HG03558 (cell line): ENCODE data around the gene SPDYE1.
"Not testable (repeated sequence)": the region's sequence is repeated elsewhere in the genome, so short reads cannot be mapped to it uniquely, and the experiment has no call there.

Experiments used
- ATAC-seq: cut with Tn5 transposase; IDR thresholded peaks from one replicate; pipeline ENCODE4 v1.9.1; 2021; ENCODE audit warnings: moderate number of reproducible peaks; ENCODE audit not compliant: unreplicated experiment; ENCODE audit errors: extremely low read depth

SPDYE1 gene, protein sequence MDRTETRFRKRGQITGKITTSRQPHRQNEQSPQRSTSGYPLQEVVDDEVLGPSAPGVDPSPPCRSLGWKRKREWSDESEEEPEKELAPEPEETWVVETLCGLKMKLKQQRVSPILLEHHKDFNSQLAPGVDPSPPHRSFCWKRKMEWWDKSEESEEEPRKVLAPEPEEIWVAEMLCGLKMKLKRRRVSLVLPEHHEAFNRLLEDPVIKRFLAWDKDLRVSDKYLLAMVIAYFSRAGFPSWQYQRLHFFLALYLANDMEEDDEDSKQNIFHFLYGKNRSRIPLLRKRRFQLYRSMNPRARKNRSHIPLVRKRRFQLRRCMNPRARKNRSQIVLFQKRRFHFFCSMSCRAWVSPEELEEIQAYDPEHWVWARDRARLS

DNA sequence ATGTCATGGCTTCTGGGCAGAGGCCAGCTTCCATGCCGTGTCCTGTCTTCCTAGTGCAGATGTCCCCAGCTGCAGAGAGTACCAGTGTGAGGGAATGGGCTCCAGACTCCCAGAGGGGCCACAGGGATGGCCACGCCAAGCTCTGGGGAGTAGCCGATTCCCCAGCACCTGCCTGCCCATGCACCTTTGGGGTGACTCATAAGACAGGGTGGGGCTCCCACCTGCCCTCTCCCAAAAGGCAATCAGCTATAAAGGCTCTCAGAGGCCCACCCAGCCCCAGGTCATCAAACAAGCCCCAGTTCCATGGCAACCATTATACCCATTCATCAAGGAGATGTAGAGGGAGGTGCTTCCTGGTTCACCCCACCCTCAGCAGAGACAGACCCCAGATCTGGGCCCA lies at the start of gene SPDYE1:
SPDYE1 (plus strand) TSS at position 366 of the 400 bp plus-strand sequence. CDS start 2,053 bp downstream, outside the sequence.
- not testable (repeated sequence) for ATAC-seq

DNA sequence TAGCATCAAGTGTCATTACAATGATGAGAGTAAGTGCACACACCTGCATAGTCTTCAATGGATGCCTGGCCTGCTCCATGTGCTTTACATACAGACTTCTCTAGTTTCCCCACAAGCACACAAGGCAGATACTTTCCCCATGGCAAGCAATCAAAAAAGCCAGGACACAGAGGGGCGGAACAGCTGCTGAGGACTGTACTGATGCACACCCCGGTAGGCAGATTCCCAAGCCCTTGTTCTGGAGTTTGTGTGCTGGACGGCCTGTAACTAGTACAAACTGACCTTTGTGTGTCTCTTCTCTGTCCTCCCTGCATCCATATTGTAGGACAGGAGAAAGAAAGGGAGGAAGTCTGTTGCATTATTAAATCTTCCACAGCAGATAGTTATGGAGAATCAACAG lies 45.7 kb upstream of the SPDYE1 start:
- no peak for ATAC-seq

- ATAC-seq: no peak
These were observed 44.6 kb upstream of the SPDYE1 start for GRCh38 chr7:43953071-43953470.

- no peak for ATAC-seq
These were observed 43.0 kb upstream of the SPDYE1 start for GRCh38 chr7:43954524-43955228.

- no peak for ATAC-seq
These were observed 41.7 kb upstream of the SPDYE1 start for GRCh38 chr7:43956027-43956426.

DNA sequence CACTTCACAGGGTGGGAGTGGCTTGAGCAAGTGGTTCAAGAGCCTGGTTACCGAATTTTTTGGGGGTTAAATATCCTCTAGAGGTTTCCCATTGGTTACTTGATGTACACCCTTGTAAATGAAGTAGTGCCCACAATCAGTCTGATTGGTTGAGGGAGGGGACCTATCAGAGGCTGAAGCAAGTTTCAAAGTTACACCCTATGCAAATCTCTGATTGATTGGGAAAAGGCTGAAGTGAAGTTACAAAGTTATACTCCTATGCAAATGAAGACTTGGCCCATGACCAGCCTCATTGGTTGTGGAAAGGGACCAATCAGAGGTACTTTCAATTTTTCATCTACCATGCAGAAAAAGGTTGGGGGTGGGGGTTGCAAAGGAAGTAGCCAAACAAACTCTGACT lies 36.8 kb upstream of the SPDYE1 start:
- ATAC-seq: no peak

DNA sequence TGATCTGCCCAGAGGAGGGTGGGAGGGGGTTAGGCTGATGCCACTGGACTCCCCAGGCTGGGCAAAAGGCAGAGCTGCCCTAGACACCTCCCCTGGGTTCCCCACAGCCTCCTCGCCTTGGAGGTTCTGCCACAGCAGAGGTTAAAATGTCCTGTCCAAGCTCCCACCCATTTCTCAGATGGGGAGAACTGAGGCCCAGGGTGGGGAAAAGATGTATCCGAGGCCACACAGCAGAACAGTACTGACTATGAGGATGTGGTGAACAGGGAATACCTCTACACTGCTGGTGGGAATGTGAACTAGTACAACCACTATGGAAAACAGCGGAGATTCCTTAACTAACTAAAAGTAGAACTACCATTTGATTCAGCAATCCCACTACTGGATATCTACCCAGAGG lies 31.3 kb upstream of the SPDYE1 start:
- ATAC-seq: not testable (repeated sequence)

DNA sequence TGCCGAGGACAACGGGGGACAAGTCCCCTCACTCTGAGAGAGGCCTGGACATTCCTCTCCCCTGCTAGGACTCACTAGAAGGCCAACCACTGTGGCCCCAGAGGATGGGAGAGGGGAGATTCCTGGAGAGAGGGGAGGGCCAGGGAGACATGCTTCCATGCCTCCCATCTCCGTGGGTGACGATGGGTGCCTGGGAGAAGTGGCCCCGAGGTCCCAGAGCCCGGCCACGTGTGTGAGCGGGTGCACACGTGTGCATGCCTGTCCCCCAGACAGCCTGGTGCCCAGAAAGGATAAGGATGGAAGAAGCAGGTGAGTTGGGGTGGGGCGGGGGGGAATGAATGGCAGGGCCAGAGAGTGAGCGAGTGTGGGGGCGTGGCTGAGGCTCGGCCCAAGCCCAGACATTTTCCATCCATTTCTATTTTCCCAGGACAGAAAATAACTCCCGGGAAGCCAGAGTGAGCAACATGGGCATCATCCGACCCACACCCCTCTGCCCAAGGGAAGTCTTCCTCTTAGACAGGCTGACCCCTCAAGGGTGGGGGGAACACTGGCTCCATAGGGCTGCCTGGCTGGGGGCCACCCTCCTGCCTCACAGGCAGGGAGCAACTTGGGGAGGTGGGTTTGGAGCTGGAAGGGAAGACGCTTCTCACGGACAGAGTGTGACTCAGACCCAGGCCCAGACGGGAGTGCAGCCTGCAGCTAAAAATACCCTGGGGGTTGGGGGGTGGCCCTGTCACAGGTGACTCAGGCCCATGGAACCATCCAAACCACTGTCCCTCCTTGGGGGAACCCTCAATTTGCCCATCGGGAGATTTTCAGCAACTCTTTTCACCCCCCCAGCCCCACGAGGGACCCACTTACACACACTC lies 29.3 kb upstream of the SPDYE1 start:
- ATAC-seq: not testable (repeated sequence)

GRCh38 chr7:43969586-43969985 lies 28.1 kb upstream of the SPDYE1 start:
- not testable (repeated sequence) for ATAC-seq

GRCh38 chr7:43970698-43971097 lies 27.0 kb upstream of the SPDYE1 start:
- not testable (repeated sequence) for ATAC-seq

DNA sequence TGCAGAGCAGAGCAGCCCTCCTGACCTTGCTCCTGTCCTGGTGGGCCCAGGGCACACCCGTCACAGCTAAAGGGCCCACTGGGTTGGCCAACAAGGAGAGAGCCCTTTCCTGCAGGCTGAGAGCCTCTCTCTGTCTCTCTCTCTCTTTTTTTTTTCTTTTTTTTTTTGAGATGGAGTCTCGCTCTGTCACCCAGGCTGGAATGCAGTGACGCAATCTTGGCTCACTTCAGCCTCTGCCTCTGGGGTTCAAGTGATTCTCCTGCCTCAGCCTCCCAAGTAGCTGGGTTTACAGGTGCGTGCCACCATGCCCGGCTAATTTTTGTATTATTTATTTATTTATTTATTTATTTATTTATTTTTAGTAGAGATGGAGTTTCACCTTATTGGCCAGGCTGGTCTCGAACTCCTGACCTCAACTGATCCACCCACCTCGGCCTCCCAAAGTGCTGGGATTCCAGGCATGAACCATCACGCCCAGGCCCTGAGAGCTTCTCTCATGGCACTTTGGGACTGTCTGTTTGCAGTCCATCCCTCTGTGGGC lies 23.6 kb upstream of the SPDYE1 start:
- not testable (repeated sequence) for ATAC-seq

DNA sequence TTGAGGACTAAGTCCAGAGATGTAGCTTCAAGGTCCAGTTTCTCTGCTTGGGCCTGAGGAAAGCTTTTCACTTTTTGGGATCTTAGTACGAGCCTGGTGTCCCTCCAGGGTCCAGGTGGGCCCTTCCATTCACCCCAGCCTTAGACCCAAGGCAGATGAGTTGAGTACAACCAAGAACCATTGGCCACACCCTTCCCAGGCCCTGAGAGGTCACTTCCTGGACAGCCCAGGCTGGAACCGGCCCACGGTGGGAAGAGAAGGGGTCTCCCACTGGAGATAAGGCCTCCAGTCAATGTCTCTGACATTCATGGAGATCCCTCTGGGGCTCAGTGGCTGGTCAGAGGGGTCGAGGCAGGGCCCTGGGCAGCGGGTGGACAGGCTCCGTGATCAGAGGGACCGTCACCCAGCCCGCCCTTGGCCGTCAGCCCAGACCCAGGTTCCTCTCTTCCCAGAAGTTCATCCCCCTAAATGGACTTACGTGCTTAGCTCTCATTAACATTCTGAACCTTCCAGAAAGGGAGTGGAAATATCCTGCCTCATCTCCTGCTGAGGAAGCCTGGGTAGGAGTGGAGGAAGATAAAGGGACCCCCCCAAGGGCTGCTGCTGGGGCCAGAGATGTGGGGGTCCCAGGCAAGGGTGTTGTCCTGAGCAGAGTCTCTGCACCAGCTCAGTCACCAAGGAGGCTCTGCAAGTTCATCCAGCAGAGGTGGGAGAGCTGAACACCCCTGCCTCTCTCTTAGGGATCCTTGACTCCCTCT lies 22.8 kb upstream of the SPDYE1 start:
- ATAC-seq: not testable (repeated sequence)

DNA sequence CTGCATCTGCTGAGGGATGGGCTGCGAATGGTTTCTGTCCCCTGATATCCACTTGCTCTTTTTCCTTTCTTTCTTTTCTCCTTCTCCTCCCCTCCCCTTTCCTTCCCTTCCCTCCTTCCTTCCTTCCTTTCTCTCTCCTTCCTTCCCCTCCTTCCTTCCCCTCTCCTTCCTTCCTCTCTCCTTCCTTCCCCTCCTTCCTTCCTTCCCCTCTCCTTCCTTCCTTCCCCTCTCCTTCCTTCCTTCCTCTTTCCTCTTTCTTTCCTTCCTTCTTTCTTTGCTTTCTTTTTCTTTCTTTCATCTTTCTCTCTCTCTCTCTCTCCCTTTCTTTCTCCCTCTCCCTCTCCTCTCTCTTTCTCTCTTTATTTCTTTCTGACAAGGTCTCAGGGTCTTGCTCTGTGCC lies 20.2 kb upstream of the SPDYE1 start:
- ATAC-seq: no peak

DNA sequence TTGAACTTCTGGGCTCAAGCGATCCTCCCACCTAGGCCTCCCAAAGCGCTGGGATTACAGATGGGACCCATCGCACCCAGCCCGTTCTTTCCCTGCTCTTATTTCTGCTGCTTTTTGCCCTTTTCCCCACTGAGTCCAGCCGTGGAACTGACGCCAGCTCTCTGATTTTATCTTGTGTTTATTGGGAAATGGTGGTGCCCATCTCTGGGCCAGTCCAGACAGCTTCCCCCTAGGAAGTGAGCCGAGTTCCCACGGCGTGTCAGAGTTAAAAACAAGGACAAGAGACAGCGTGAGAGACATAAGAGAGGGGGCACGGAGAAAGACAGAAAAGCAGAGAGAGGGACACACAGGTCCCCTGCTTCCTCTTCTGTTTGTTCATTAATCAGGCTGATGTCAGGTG lies 19.6 kb upstream of the SPDYE1 start:
- ATAC-seq: not testable (repeated sequence)

DNA sequence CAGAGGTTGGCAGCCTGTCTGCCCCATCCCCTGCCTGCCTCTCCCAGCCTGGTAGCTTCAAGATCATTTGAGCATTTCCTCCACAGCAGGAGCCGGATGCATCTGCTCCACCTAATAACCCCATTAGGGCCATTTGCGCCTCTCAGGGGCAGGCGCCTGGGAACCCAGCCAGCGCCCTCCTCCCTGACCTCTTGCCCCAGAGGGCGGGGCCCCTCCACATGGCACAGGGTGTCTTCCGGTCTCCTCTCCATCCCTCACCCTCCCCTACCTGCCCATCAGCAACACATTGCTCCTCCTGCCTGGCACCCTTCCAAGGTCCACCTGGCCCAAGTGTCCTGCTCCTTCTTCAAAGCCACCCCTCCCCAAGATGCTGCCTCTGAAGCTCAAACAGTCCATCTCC lies 14.8 kb upstream of the SPDYE1 start:
- ATAC-seq: not testable (repeated sequence)

GRCh38 chr7:43983736-43984135 lies 14.0 kb upstream of the SPDYE1 start:
- not testable (repeated sequence) for ATAC-seq

- not testable (repeated sequence) for ATAC-seq
These were observed 11.5 kb upstream of the SPDYE1 start for GRCh38 chr7:43985904-43986864.

DNA sequence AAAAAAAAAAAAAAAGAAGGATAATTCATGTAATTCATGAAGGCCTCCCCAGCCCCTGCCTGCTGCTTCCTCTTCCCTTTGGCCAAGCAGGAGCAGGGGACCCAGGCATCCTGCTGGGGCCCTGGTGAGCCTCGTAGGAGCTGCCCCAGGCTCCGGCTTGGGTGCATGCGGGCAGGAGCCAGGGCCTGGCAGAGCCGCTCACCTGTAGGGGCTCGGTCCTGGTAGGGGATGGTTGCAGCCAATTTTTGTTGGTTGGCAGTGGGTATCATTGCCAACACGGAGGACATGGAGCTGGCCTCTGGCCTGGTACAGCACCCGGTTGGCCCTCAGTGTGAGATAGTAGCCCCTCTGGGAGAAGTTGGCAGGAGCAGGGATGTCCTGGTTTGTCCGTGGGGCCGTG lies 10.2 kb upstream of the SPDYE1 start:
- not testable (repeated sequence) for ATAC-seq
